Measurements from ENCODE around the gene TCF4. TPM values are rescaled to one million over a fixed set of nuclear protein-coding genes. Genes with fewer than 3 reads are reported as not detected.

Gene TCF4
- total and polyA plus RNA-seq, 2 donors (not counting 3 experiments of a cell fraction or from before 2014, with no cell fraction given), result 183 to 390 TPM

DNA sequence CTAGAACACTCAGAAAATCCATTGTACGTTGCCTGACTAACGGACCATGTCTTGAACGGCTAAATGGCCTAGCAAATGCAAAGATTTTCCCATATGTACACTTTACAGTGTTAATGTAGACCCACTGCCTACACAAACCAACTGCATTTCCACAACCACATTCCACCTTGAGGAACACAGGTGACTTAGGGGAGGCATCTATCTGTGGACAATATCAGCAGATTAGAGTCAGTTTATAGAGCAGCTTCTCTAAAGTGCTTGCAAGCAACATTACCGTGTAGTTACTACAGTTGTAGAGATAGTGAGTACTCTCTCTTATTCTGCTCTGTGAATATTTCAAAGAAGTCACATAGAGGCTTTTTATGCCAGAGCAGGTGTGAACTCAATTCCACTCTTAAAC is 139.6 kb downstream of the TCF4 start:
- Histone ChIP-seq H3K79me2 (ENCODE audit: control insufficient read depth, insufficient read depth, low read length) (peaks cover 62% of the 10 kb centered on the region), H3K27me3 (ENCODE audit: control insufficient read depth in 2 of 2, insufficient read depth in 2 of 2, low read length in 2 of 2) (no peaks in the 10 kb centered on the region), H3K36me3 (ENCODE audit: control insufficient read depth in 2 of 2, extremely low read depth in 1 of 2, insufficient read depth in 2 of 2, low read length in 2 of 2) (peaks cover 0 to 3% of the 10 kb centered on the region in 2 experiments), H3K4me1 (ENCODE audit: control insufficient read depth, extremely low read depth, insufficient read depth, low read length) (no peaks in the 10 kb centered on the region), H2AFZ (ENCODE audit: low read depth, low read length) (no peak overlapping the region), H3K9me3 (replicated peaks; ENCODE audit: control insufficient read depth, insufficient read depth, low read length) (no peaks in the 10 kb centered on the region), H3K27ac (ENCODE audit: insufficient read depth, low read depth, low read length) (no peak overlapping the region), H3K4me2 (ENCODE audit: insufficient read depth, low read length) (no peak overlapping the region), H4K20me1 (replicated peaks; ENCODE audit: control insufficient read depth, extremely low read depth, insufficient read depth, low read length) (peaks cover 3% of the 10 kb centered on the region), H3K9me1 (replicated peaks; ENCODE audit: control insufficient read depth, extremely low read depth, insufficient read depth, low read length) (no peaks in the 10 kb centered on the region), H3K9ac (replicated peaks; ENCODE audit: extremely low read depth, insufficient read depth, low read length) (no peak overlapping the region), H3K4me3 (replicated peaks in 1 of 3; ENCODE audit: insufficient read depth in 1 of 3, low read depth in 1 of 3, low read length in 3 of 3) (no peak overlapping the region)
- CTCF ChIA-PET, result interaction anchor here (1.1 to 3.0 kb wide), 5 partner anchors 33 to 333 kb away, joined by 3 to 8 read pairs (median 8); no protein-coding TSS in a partner anchor
- TF ChIP-seq FOS (IDR thresholded peaks at IDR 0.05; ENCODE audit: borderline replicate concordance, insufficient read depth, low read length), result no peak
- no peak for TF ChIP-seq POLR2AphosphoS5 (IDR thresholded peaks at IDR 0.05; ENCODE audit: insufficient read depth, low read depth, low read length)
- TF ChIP-seq JUN (IDR thresholded peaks at IDR 0.05; ENCODE audit: borderline replicate concordance, insufficient read depth, insufficient read length, low read depth), result no peak
- no peak for TF ChIP-seq GATA2 (IDR thresholded peaks at IDR 0.05; ENCODE audit: insufficient read depth, insufficient read length, low read depth, low read length)
- DNase-seq (ENCODE audit: low read depth, low spot score) (no peak), FAIRE-seq (no peak)
- no TSS peak for BruUV-seq (replicated peaks)
- intact Hi-C loops (cut with micrococcal nuclease) (no loop called here), dilution Hi-C loops (cut with MboI; ENCODE audit: extremely low pct_ligation_motif_present, low sequenced_read_pairs) (no loop called here)
- POLR2A ChIA-PET, result no interaction called here

GRCh38 chr18:55447672-55448018 is 140.3 kb downstream of the TCF4 start:
- H4K20me1 ChIP-seq (replicated peaks; ENCODE audit: control insufficient read depth, extremely low read depth, insufficient read depth, low read length), result peaks cover 5% of the 10 kb centered on the region
- ChIA-PET CTCF (interaction anchor here (0.8 to 3.0 kb wide), 3 partner anchors 8 to 334 kb away, joined by 3 to 8 read pairs (median 8); no protein-coding TSS in a partner anchor), POLR2A (no interaction called here)
- peaks cover 64% of the 10 kb centered on the region for H3K79me2 ChIP-seq (ENCODE audit: control insufficient read depth, insufficient read depth, low read length)
- dilution Hi-C loops (cut with MboI; ENCODE audit: extremely low pct_ligation_motif_present, low sequenced_read_pairs), result no loop called here
- FAIRE-seq (no peak), DNase-seq (ENCODE audit: low read depth, low spot score) (no peak)
- no TSS peak for BruUV-seq (replicated peaks)
- no peak overlapping the region for H3K9ac ChIP-seq (replicated peaks; ENCODE audit: extremely low read depth, insufficient read depth, low read length)
- H2AFZ ChIP-seq (ENCODE audit: low read depth, low read length), result no peak overlapping the region
- H3K27ac ChIP-seq (ENCODE audit: insufficient read depth, low read depth, low read length), result no peak overlapping the region
- no peak for TF ChIP-seq POLR2A (IDR thresholded peaks at IDR 0.05; ENCODE audit: low read depth, low read length)
- no peaks in the 10 kb centered on the region for H3K9me3 ChIP-seq (replicated peaks; ENCODE audit: control insufficient read depth, insufficient read depth, low read length)
- H3K4me3 ChIP-seq (replicated peaks in 1 of 3; ENCODE audit: insufficient read depth in 1 of 3, low read depth in 1 of 3, low read length in 3 of 3), result no peak overlapping the region
- H3K4me1 ChIP-seq (ENCODE audit: control insufficient read depth, extremely low read depth, insufficient read depth, low read length), result no peaks in the 10 kb centered on the region
- H3K4me2 ChIP-seq (ENCODE audit: insufficient read depth, low read length), result no peak overlapping the region
- no peaks in the 10 kb centered on the region for H3K9me1 ChIP-seq (replicated peaks; ENCODE audit: control insufficient read depth, extremely low read depth, insufficient read depth, low read length)
- H3K27me3 ChIP-seq (ENCODE audit: control insufficient read depth in 2 of 2, insufficient read depth in 2 of 2, low read length in 2 of 2), result no peaks in the 10 kb centered on the region
- intact Hi-C loops (cut with micrococcal nuclease), result no loop called here
- peaks cover 0 to 3% of the 10 kb centered on the region in 2 experiments for H3K36me3 ChIP-seq (ENCODE audit: control insufficient read depth in 2 of 2, extremely low read depth in 1 of 2, insufficient read depth in 2 of 2, low read length in 2 of 2)
